Pancreas (tissue), 10 donors: Measurements from ENCODE around the gene CHD9. TPM values are rescaled to one million over a fixed set of nuclear protein-coding genes. Genes with fewer than 3 reads are reported as not detected.

Experiments used
- ATAC-seq, 4 donors: fragments of 200-7000 bp; cut with Tn5 transposase; one replicate each; pipeline versions ENCODE4 v1.8.0 to v1.9.1; 2020; ENCODE audit warnings: mild to moderate bottlenecking in 4 of 4, moderate library complexity in 4 of 4
- DNase-seq, 6 donors: peaks; one replicate each; pipeline ENCODE4 v3.0.0-alpha.2; 2020
- FAIRE-seq: peaks from 2 replicates; lab custom pipeline; 2012; peaks lifted over from hg19 to GRCh38; lab: Jason Lieb, UNC
- H3K27ac ChIP-seq, 4 donors: fragments of 200-600 bp; sonication (generic); 1 replicate in 3 of 4; 2 replicates in 1 of 4; pipeline versions ENCODE4 v1.5.0 to v1.8.0; 2020
- H3K27me3 ChIP-seq, 4 donors: fragments of 200-600 bp; one replicate each; pipeline ENCODE4 v1.8.0; 2021
- H3K36me3 ChIP-seq, 3 donors: fragments of 200-600 bp; sonication (generic) in 1 of 3; one replicate each; pipeline versions ENCODE4 v1.5.0 to v1.8.0; 2020 to 2021
- H3K4me1 ChIP-seq, 3 donors: fragments of 200-600 bp; one replicate each; pipeline ENCODE4 v1.8.0; 2021
- H3K4me3 ChIP-seq, 4 donors: fragments of 200-600 bp; sonication (generic) in 2 of 4; one replicate each; pipeline versions ENCODE4 v1.5.0 to v1.8.0; 2020 to 2021
- H3K9me3 ChIP-seq, 4 donors: fragments of 200-600 bp; one replicate each; pipeline ENCODE4 v1.8.0; 2021
- WGBS, 2 donors: extraction: QIAGEN DNeasy Blood & Tissue Kit; methylation state at CpG; one replicate each; pipeline ENCODE4 v1.1.7; 2013; 5-methylcytosine and 5-hydroxymethylcytosine counted together
- intact Hi-C, 3 donors: fragments of 100-400 bp; cut with DNase I; formaldehyde crosslinking; loops; one replicate each; pipeline versions ENCODE4 v1.11.1 to v1.14.2; 2022
- polyA plus RNA-seq, 2 donors: library from polyadenylated mRNA; stranded (reverse); fragments of 200-250 nt; gene quantifications; one replicate each; pipeline ENCODE4 v1.2.3, GENCODE V29; 2013
- total RNA-seq, 6 donors: library from RNA; stranded (reverse); fragmentation: NEBNext Ultra II Directional in 4 of 6; extraction: Animal tissue kit (Norgen Biotek cat#: 25700) in 4 of 6; gene quantifications; one replicate each; pipeline versions ENCODE4 v1.2.1 to v1.2.4, GENCODE V29; 2021 to 2023
- TF ChIP-seq, protein P1 (sequence below), 4 donors: fragments of 200-600 bp; sonication (generic) in 3 of 4; IDR thresholded peaks; one replicate each; pipeline versions ENCODE4 v1.5.0 to v1.8.0; 2021; ENCODE audit warnings: antibody characterized with exemption in 4 of 4
- donor health status: healthy with polysubstance abuse.
- donor health status: DM: no; HTN: no; CAD: no; lungs with moderate emphysema.
- donor health status: DM: no; HTN: no; CAD: no.
- donor health status: control.
- donor health status: control.
- donor health status: Bipolar disorder and iron deficiency.
- donor health status: DM: yes; HTN: yes; CAD: no.
- donor health status: DM: no; HTN: no; CAD: no.
- donor health status: DM: no; HTN: no; CAD: no.
- donor health status: DM: yes; HTN: yes; CAD: no.

CHD9 gene
- total and polyA plus RNA-seq, 8 donors = 7.2 to 40.9 (median 30.1) TPM

DNA sequence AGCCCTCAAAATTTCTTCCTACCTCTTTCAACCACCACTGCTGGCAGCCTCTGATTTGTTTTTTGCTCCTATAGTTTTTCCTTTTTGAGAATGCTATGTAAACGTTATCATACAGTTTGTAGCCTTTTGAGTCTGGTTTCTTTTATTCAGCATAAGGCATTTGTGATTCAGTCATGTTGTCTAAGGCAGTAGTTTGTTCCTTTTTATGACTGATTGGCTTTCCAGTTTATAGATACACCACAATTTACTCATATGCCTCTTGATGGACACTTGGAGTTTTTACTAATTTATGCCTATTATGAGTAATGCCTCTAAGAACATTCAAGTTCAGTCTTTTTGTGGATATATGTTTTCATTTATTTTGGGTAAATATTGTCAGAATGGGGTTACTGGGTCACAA, 136.6 kb downstream of the CHD9 start:
- WGBS, 2 donors = 70 to 79% methylated on average over 1 of the region's 1 CpG
- Histone ChIP-seq H3K4me1 (peaks cover 0 to 6% (median 4%) of the 10 kb centered on the region in 3 donors), H3K4me3 (no peak overlapping the region), H3K36me3 (no peaks in the 10 kb centered on the region), H3K27ac (no peak overlapping the region), H3K9me3 (no peaks in the 10 kb centered on the region), H3K27me3 (no peaks in the 10 kb centered on the region)
- no peak for DNase-seq
- ATAC-seq = no peak
- no peak for FAIRE-seq
- TF ChIP-seq, protein P1, sequence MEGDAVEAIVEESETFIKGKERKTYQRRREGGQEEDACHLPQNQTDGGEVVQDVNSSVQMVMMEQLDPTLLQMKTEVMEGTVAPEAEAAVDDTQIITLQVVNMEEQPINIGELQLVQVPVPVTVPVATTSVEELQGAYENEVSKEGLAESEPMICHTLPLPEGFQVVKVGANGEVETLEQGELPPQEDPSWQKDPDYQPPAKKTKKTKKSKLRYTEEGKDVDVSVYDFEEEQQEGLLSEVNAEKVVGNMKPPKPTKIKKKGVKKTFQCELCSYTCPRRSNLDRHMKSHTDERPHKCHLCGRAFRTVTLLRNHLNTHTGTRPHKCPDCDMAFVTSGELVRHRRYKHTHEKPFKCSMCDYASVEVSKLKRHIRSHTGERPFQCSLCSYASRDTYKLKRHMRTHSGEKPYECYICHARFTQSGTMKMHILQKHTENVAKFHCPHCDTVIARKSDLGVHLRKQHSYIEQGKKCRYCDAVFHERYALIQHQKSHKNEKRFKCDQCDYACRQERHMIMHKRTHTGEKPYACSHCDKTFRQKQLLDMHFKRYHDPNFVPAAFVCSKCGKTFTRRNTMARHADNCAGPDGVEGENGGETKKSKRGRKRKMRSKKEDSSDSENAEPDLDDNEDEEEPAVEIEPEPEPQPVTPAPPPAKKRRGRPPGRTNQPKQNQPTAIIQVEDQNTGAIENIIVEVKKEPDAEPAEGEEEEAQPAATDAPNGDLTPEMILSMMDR (IDR thresholded peaks at IDR 0.05) = no peak
- intact Hi-C loops = no loop called here

DNA sequence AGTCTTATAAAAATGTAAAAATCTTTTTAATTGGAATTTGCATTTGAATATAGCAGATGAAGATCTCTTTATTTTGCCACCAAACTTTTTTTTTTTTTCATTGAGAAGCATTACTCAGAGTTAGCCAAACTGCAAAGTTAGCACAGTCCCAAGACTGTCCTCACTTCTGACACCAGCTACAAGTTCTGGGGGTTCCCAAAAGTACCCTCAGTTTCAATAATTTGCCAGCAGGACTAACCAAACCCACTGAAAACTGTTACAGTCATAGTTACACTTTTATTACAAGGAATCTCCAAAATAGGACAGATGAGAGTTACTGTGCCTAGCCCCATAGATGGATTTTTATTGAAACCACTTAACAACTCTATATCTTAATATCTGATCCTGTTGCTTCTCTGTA, 144.1 kb downstream of the CHD9 start:
- ATAC-seq (no peak), FAIRE-seq (no peak), DNase-seq (no peak)
- H3K9me3 ChIP-seq = no peaks in the 10 kb centered on the region
- no peaks in the 10 kb centered on the region for H3K36me3 ChIP-seq
- intact Hi-C loops = no loop called here
- TF ChIP-seq, protein P1 (IDR thresholded peaks at IDR 0.05) = no peak
- H3K27ac ChIP-seq = no peak overlapping the region
- H3K4me1 ChIP-seq = peaks cover 0 to 9% (median 4%) of the 10 kb centered on the region in 3 donors
- no peaks in the 10 kb centered on the region for H3K27me3 ChIP-seq
- H3K4me3 ChIP-seq = no peak overlapping the region

DNA sequence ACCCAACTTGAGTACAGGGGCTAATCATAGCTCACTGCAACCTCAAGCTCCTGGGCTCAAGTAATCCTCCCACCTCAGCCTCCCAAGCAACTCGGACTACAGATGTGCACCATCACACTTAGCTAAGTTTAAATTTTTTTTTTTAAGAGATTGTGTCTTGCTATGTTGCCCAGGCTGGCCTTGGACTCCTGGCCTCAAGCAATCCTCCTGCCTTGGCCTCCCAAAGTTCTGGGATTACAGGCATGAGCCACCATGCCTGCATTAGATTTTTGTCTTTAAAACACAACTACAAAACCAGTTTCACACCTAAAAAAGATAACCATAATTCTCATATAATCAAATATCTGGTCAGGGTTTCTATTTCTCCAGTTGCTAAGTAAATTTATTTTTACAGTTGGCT, 147.1 kb downstream of the CHD9 start:
- no peaks in the 10 kb centered on the region for H3K27me3 ChIP-seq
- no peak for FAIRE-seq
- H3K4me1 ChIP-seq = peaks cover 0 to under 1% (median 0%) of the 10 kb centered on the region in 3 donors
- TF ChIP-seq, protein P1 (IDR thresholded peaks at IDR 0.05) = no peak
- no peaks in the 10 kb centered on the region for H3K9me3 ChIP-seq
- WGBS, 2 donors = 62 to 95% methylated on average over 1 of the region's 1 CpG
- no peak overlapping the region for H3K27ac ChIP-seq
- H3K36me3 ChIP-seq = no peaks in the 10 kb centered on the region
- H3K4me3 ChIP-seq = no peak overlapping the region
- ATAC-seq = no peak
- DNase-seq = no peak
- intact Hi-C loops = loop anchor here in 1 of 3 donors (10.0 kb wide), 1 partner anchor 67 kb away; no protein-coding TSS in a partner anchor

DNA sequence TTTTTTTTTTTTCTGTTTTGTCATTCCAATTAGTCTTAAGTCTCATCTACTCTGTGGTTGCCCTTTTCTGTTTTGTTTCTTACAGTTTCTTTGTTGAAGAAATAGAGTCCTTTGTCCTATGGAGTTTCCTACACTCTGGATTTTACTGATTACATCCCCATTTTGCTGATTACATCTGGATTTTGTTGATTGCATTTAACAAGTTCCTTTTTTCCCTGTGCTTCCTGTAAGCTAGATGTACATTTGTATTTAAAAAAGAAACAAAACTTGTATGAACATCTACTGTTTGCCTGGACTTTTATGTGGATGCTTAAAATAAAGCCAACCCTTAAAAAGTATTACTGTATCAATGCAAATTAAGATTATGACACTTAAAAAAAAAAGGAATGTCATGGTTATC, 147.6 kb downstream of the CHD9 start:
- intact Hi-C loops = loop anchor here in 1 of 3 donors (10.0 kb wide), 1 partner anchor 68 kb away; no protein-coding TSS in a partner anchor
- ATAC-seq = no peak
- no peak overlapping the region for H3K27ac ChIP-seq
- peaks cover 0 to 2% (median 0%) of the 10 kb centered on the region in 3 donors for H3K4me1 ChIP-seq
- TF ChIP-seq, protein P1 (IDR thresholded peaks at IDR 0.05) = no peak
- FAIRE-seq = no peak
- no peak for DNase-seq
- H3K36me3 ChIP-seq = no peaks in the 10 kb centered on the region
- H3K27me3 ChIP-seq = no peaks in the 10 kb centered on the region
- no peak overlapping the region for H3K4me3 ChIP-seq
- no peaks in the 10 kb centered on the region for H3K9me3 ChIP-seq
